Heart left ventricle (tissue), 16 donors: ENCODE data around the gene ABHD12B. TPM values are rescaled to one million over a fixed set of nuclear protein-coding genes. Genes with fewer than 3 reads are reported as not detected.

ENCODE experiments used
- ATAC-seq, 4 donors: fragments of 200-7000 bp; cut with Tn5 transposase; one replicate each; pipeline ENCODE4 v1.9.1; 2020 to 2022; ENCODE audit warnings: moderate library complexity in 4 of 4, mild to moderate bottlenecking in 3 of 4, moderate number of reproducible peaks in 1 of 4
- DNase-seq, 5 donors: peaks; one replicate each; pipeline ENCODE4 v3.0.0-alpha.2; 2020
- H3K27ac ChIP-seq, 12 donors: fragments of 200-600 bp; sonication (generic) in 4 of 12; one replicate each; pipeline versions ENCODE4 v1.5.0 to v1.8.0; 2016 to 2022; ENCODE audit warnings: mild to moderate bottlenecking in 2 of 12
- H3K27me3 ChIP-seq, 9 donors: fragments of 200-600 bp; sonication (generic) in 2 of 9; one replicate each; pipeline versions ENCODE4 v1.5.1 to v1.8.0; 2016 to 2022; ENCODE audit warnings: mild to moderate bottlenecking in 3 of 9
- H3K36me3 ChIP-seq, 9 donors: fragments of 200-600 bp; sonication (generic) in 2 of 9; one replicate each; pipeline versions ENCODE4 v1.5.0 to v1.8.0; 2018 to 2022; ENCODE audit warnings: mild to moderate bottlenecking in 2 of 9
- H3K4me1 ChIP-seq, 12 donors: fragments of 200-600 bp; sonication (generic) in 4 of 12; one replicate each; pipeline versions ENCODE4 v1.5.0 to v1.8.0; 2016 to 2022; ENCODE audit warnings: mild to moderate bottlenecking in 3 of 12
- H3K4me3 ChIP-seq, 12 donors: fragments of 200-600 bp; sonication (generic) in 4 of 12; one replicate each; pipeline versions ENCODE4 v1.5.0 to v1.8.0; 2017 to 2022; ENCODE audit warnings: mild to moderate bottlenecking in 9 of 12, moderate library complexity in 4 of 12
- H3K9me3 ChIP-seq, 12 donors: fragments of 200-600 bp; sonication (generic) in 4 of 12; one replicate each; pipeline versions ENCODE4 v1.5.0 to v1.8.0; 2016 to 2022; ENCODE audit warnings: mild to moderate bottlenecking in 1 of 12
- CTCF ChIP-seq, 12 donors: fragments of 200-600 bp; sonication (generic) in 4 of 12; IDR thresholded peaks; one replicate each; pipeline versions ENCODE4 v1.5.0 to v1.8.0; 2018 to 2022; ENCODE audit warnings: antibody characterized with exemption in 12 of 12, mild to moderate bottlenecking in 5 of 12
- POLR2A ChIP-seq, 2 donors: fragments of 450-650 bp; IDR thresholded peaks; one replicate each; pipeline ENCODE4 v1.6.1; 2017; ENCODE audit warnings: antibody characterized with exemption in 2 of 2, mild to moderate bottlenecking in 2 of 2, moderate library complexity in 2 of 2
- WGBS, 4 donors: extraction: QIAGEN DNeasy Blood & Tissue Kit in 2 of 4; methylation state at CpG; one replicate each; pipeline versions ENCODE4 v1.1.5 to v1.1.7; 2013 to 2018; 5-methylcytosine and 5-hydroxymethylcytosine counted together
- intact Hi-C, 10 donors: fragments of 100-400 bp; cut with DNase I; formaldehyde crosslinking; loops; one replicate each; pipeline versions ENCODE4 v1.11.1 to v1.14.2; 2022
- polyA plus RNA-seq, 2 donors: library from polyadenylated mRNA; stranded (reverse); fragments of 200-250 nt; gene quantifications; one replicate each; pipeline ENCODE4 v1.2.3, GENCODE V29; 2013
- total RNA-seq, 9 donors: library from RNA; depleted of rRNA in 2 of 9; stranded (reverse); fragments of >200 nt in 2 of 9; fragmentation: NEBNext Ultra II Directional in 3 of 9; extraction: Animal tissue kit (Norgen Biotek cat#: 25700) in 3 of 9; gene quantifications; one replicate each; pipeline versions ENCODE4 v1.1.0 to v1.2.4, GENCODE V29; 2016 to 2023
- donor health status: ischemic (EF 13 %, LVEDD 7.1; RV severe dilation, severe dysfunction).
- donor health status: healthy with polysubstance abuse.
- donor health status: DM: no; HTN: yes; CAD: no.
- donor health status: DM: no; HTN: no; CAD: no.
- donor health status: ischemic (EF 25% LVEDD 6.9; RV normal size, moderate dysfunction).
- donor health status: ischemic (EF 25% LVEDD 5.7; RV mildly dilated, moderate dysfunction).
- donor health status: healthy.
- donor health status: DM: yes; HTN: yes; CAD: no.
- donor health status: ischemic (EF 35%, LVEDD 5.7; RV mildly dilated, moderate dysfunction).
- donor health status: nonischemic (EF 11% LVEDD 7.7; RV severe dilation, severe dysfunction).
- donor health status: DM: yes; HTN: yes; CAD: no.
- donor health status: PGD.
- donor health status: ischemic (EF 29% LVEDD 5.4; RV normal size, mild dysfunction).
- donor health status: nonischemic (EF 23%, LVEDD 6.1; RV moderate dilation, normal function).

The ABHD12B gene
- total and polyA plus RNA-seq, 11 donors, result 1.2 TPM; not detected in 10

- TF ChIP-seq CTCF (IDR thresholded peaks at IDR 0.05) (no peak), POLR2A (IDR thresholded peaks at IDR 0.05) (no peak)
- peaks cover 10 to 38% (median 18%) of the 10 kb centered on the region in 9 donors for H3K27me3 ChIP-seq
- H3K4me3 ChIP-seq, result no peak overlapping the region
- no peaks in the 10 kb centered on the region for H3K36me3 ChIP-seq
- intact Hi-C loops, result no loop called here
- no peaks in the 10 kb centered on the region for H3K9me3 ChIP-seq
- H3K27ac ChIP-seq, result no peak overlapping the region
- WGBS, 4 donors, result 93 to 95% (median 93%) methylated on average over 5 of the region's 5 CpGs
- ATAC-seq, result no peak
- no peak for DNase-seq
- peaks cover 0 to 16% (median 0%) of the 10 kb centered on the region in 12 donors for H3K4me1 ChIP-seq
Observed at GRCh38 chr14:50871228-50871627, 625 bp upstream of the ABHD12B start.

DNA sequence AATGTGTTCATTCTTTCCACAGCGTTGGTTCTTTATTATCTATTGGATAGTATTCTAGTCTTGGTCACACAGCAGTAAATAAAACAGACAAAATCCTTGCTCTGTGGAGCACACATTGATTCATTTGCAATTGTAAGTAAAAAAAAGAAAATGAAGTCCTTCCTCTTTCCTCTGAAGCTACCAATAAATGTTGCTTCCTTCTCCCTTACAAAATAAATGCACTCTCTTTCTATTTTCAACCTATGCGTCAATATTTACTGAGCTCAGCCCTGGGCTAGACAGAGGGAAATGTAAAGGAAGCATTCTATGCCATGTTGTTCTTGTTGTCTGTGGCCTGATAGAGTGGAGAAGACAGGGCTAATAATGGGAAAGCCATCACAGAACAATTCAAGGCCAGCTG lies 2.9 kb downstream of the ABHD12B start:
- H3K4me1 ChIP-seq, result peaks cover 0 to 16% (median 0%) of the 10 kb centered on the region in 12 donors
- no peaks in the 10 kb centered on the region for H3K36me3 ChIP-seq
- H3K4me3 ChIP-seq, result no peak overlapping the region
- no peak for DNase-seq
- intact Hi-C loops, result no loop called here
- H3K27ac ChIP-seq, result no peak overlapping the region
- H3K9me3 ChIP-seq, result no peaks in the 10 kb centered on the region
- ATAC-seq, result no peak
- 57 to 76% (median 69%) methylated on average over 2 of the region's 2 CpGs for WGBS, 4 donors
- no peak for TF ChIP-seq CTCF (IDR thresholded peaks at IDR 0.05)
- TF ChIP-seq POLR2A (IDR thresholded peaks at IDR 0.05), result no peak
- peaks cover 10 to 38% (median 18%) of the 10 kb centered on the region in 9 donors for H3K27me3 ChIP-seq

GRCh38 chr14:50875359-50876070 lies 3.7 kb downstream of the ABHD12B start:
- peaks cover 10 to 35% (median 14%) of the 10 kb centered on the region in 9 donors for H3K27me3 ChIP-seq
- peaks cover 0 to 16% (median 0%) of the 10 kb centered on the region in 12 donors for H3K4me1 ChIP-seq
- intact Hi-C loops, result no loop called here
- 52 to 63% (median 56%) methylated on average over 7 of the region's 7 CpGs for whole genome bisulfite sequencing, 4 donors
- H3K36me3 ChIP-seq, result no peaks in the 10 kb centered on the region
- no peak for ATAC-seq
- H3K4me3 ChIP-seq, result no peak overlapping the region
- no peaks in the 10 kb centered on the region for H3K9me3 ChIP-seq
- no peak overlapping the region for H3K27ac ChIP-seq
- DNase-seq, result no peak
- no peak for TF ChIP-seq POLR2A (IDR thresholded peaks at IDR 0.05)
- no peak for TF ChIP-seq CTCF (IDR thresholded peaks at IDR 0.05)

DNA sequence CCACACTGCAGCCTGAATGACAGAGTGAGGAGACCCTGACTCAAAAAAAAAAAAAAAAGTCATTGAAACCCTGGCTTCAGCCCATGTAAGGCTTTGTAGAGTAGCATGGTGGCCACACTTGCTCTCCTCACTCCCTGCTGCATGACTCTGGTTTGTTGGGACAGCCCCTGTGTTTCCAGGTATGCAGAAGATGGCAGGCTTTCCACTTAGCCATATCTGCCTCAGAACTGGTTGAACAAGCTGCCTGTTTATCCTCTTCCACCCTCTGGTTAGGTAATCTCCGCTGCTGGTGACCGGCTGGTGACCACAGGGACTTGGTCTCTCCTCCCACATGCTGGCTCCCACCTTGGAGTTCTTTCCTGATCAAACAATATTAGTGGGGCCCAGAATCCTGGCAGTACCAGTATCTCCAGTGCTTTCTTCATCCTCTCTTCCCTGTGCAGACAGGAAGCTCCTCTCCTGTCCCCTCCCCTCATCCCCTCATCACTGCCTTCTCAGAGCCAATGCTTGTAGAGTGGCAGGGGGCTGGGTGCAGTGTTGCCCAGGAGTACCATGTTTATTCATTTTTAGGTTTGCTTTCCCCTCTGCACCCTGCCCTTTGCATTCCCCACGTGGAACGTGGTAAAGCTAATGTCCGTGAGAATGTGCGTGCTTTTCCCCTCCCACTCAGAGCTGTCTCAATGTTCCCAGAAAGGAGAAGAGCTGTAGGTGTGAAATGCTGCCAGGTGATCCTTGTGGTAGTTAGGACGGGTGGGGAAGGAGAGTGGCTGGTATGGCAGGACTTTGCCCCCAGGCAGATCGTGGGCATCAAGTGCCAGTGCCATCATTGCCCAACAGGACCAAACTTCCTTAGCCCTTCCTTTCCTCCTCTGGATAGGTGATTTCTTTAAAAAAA lies 11.3 kb downstream of the ABHD12B start:
- intact Hi-C loops, result no loop called here
- WGBS, 4 donors, result 79 to 87% (median 84%) methylated on average over 8 of the region's 8 CpGs

More for the DNA sequence above, 11.3 kb downstream of the ABHD12B start:
- ATAC-seq, result no peak
- DNase-seq, result no peak
- no peak for TF ChIP-seq CTCF (IDR thresholded peaks at IDR 0.05)
- no peak overlapping the region for H3K27ac ChIP-seq
- no peak overlapping the region for H3K4me3 ChIP-seq
- H3K4me1 ChIP-seq, result no peaks in the 10 kb centered on the region
- no peaks in the 10 kb centered on the region for H3K27me3 ChIP-seq
- no peaks in the 10 kb centered on the region for H3K9me3 ChIP-seq
- no peaks in the 10 kb centered on the region for H3K36me3 ChIP-seq
